Stomach (tissue), 9 donors: ENCODE data around the gene TPCN1. TPM values are rescaled to one million over a fixed set of nuclear protein-coding genes. Genes with fewer than 3 reads are reported as not detected.

ENCODE experiments used
- DNase-seq, 2 donors: peaks; one replicate each; pipeline versions ENCODE4 v3.0.0 to v3.0.0-alpha.2; 2013 to 2019
- H3K27ac ChIP-seq, 5 donors: fragments of 200-600 bp in 4 of 5; sonication (generic) in 4 of 5; one replicate each; pipeline ENCODE4 v1.5.1; 2013 to 2019; ENCODE audit warnings: mild to moderate bottlenecking in 1 of 5, moderate library complexity in 1 of 5
- H3K27me3 ChIP-seq, 3 donors: fragments of 200-600 bp; sonication (generic); one replicate each; pipeline ENCODE4 v1.5.1; 2017 to 2019; ENCODE audit warnings: mixed run types in 1 of 3
- H3K36me3 ChIP-seq, 4 donors: fragments of 200-600 bp; sonication (generic); 1 replicate in 3 of 4; 2 replicates in 1 of 4; pipeline ENCODE4 v1.5.1; 2016 to 2019
- H3K4me1 ChIP-seq, 4 donors: fragments of 200-600 bp; sonication (generic); one replicate each; pipeline ENCODE4 v1.5.1; 2016 to 2019
- H3K4me3 ChIP-seq, 4 donors: fragments of 200-600 bp; sonication (generic) in 3 of 4; one replicate each; pipeline ENCODE4 v1.5.1; 2016 to 2019; ENCODE audit warnings: mild to moderate bottlenecking in 1 of 4
- H3K9me3 ChIP-seq, 4 donors: fragments of 200-600 bp; sonication (generic); one replicate each; pipeline ENCODE4 v1.5.1; 2016 to 2019
- EP300 ChIP-seq: sonication (generic); formaldehyde crosslinking; IDR thresholded peaks from one replicate; pipeline ENCODE4 v1.6.1; 2017; ENCODE audit warnings: antibody characterized with exemption
- POLR2A ChIP-seq, 4 donors: fragments of 450-650 bp; IDR thresholded peaks; one replicate each; pipeline ENCODE4 v1.6.1; 2016; ENCODE audit warnings: antibody characterized with exemption in 4 of 4, control low read depth in 2 of 4, mild to moderate bottlenecking in 1 of 4, moderate library complexity in 1 of 4
- POLR2AphosphoS5 ChIP-seq, 3 donors: sonication (generic); formaldehyde crosslinking; IDR thresholded peaks; one replicate each; pipeline ENCODE4 v1.6.1; 2016; ENCODE audit warnings: antibody characterized with exemption in 3 of 3
- WGBS, 5 donors: extraction: QIAGEN DNeasy Blood & Tissue Kit in 3 of 5; methylation state at CpG; one replicate each; pipeline versions ENCODE4 v1.1.5 to v1.1.7; 2013 to 2018; 5-methylcytosine and 5-hydroxymethylcytosine counted together
- intact Hi-C: fragments of 100-400 bp; cut with DNase I; formaldehyde crosslinking; loops from one replicate; pipeline ENCODE4 v1.15.1; 2023; ENCODE audit warnings: low total_unique reads
- polyA plus RNA-seq, 3 donors: library from polyadenylated mRNA; stranded (reverse); fragments of 200-250 nt; gene quantifications; one replicate each; pipeline ENCODE4 v1.2.3, GENCODE V29; 2013
- total RNA-seq, 5 donors: library from RNA; depleted of rRNA; stranded (reverse); fragments of >200 nt; gene quantifications; one replicate each; pipeline versions ENCODE4 v1.1.0 to v1.2.3, GENCODE V29; 2014 to 2016
- TF ChIP-seq, protein P1 (sequence below), 7 experiments: fragments of 450-650 bp in 4 of 7; fragments of 200-600 bp in 3 of 7; sonication (generic) in 3 of 7; IDR thresholded peaks; one replicate each; pipeline ENCODE4 v1.5.1; 2016 to 2019; ENCODE audit warnings: antibody characterized with exemption in 7 of 7, control low read depth in 2 of 7, mild to moderate bottlenecking in 1 of 7
- donor health status: healthy with polysubstance abuse.
- donor health status: Bipolar disorder and iron deficiency.
- donor health status: healthy.

Gene TPCN1
- total and polyA plus RNA-seq, 8 donors: 5.8 to 78.2 (median 30.2) TPM

DNA sequence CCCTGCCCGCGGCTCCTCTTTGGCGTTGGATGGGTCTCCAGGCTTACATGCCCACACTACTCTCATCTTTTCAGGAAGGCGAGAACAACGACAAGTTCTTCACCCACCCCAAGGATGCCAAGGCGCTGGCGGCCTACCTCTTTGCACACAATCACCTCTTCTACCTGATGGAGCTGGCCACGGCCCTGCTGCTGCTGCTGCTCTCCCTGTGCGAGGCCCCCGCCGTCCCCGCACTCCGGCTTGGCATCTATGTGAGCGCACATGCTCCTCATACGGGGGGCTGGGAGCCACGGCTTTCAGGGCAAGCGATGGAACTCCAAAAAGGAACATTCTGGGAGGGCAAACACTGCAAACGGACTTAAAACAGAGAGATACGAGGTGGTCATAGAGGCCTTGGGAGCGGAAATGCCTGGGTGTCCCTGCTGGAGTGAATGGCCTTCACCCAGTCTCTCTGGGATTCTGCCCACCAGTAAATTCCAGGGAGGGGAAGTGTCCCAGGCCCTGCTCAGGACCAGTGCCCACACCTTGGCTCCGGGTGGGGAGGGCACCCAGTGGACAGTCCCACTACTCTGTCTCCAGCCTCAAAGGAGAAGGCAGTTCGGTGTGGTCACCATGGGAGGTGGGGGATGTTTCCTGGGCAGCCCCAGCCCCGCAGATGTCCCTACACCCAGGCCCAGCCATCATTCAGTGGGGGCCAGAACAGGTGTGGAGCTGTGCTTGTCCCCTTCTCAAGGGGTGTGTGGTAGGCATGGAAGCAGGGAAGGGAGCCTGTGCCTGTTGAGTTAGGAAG, 45.0 kb downstream of the TPCN1 start:
- 90 to 96% (median 96%) methylated on average over 20 to 23 of the region's 23 CpGs for WGBS, 5 donors
- Histone ChIP-seq H3K4me1 (peaks cover 0 to 18% (median 15%) of the 10 kb centered on the region in 4 donors), H3K9me3 (no peaks in the 10 kb centered on the region), H3K27ac (no peak overlapping the region), H3K36me3 (peaks cover 36 to 87% (median 80%) of the 10 kb centered on the region in 4 donors), H3K27me3 (no peaks in the 10 kb centered on the region), H3K4me3 (no peak overlapping the region)
- TF ChIP-seq, protein P1, sequence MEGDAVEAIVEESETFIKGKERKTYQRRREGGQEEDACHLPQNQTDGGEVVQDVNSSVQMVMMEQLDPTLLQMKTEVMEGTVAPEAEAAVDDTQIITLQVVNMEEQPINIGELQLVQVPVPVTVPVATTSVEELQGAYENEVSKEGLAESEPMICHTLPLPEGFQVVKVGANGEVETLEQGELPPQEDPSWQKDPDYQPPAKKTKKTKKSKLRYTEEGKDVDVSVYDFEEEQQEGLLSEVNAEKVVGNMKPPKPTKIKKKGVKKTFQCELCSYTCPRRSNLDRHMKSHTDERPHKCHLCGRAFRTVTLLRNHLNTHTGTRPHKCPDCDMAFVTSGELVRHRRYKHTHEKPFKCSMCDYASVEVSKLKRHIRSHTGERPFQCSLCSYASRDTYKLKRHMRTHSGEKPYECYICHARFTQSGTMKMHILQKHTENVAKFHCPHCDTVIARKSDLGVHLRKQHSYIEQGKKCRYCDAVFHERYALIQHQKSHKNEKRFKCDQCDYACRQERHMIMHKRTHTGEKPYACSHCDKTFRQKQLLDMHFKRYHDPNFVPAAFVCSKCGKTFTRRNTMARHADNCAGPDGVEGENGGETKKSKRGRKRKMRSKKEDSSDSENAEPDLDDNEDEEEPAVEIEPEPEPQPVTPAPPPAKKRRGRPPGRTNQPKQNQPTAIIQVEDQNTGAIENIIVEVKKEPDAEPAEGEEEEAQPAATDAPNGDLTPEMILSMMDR (IDR thresholded peaks at IDR 0.05): no peak
- no peak for TF ChIP-seq POLR2A (IDR thresholded peaks at IDR 0.05)
- no peak for TF ChIP-seq EP300
- no peak for TF ChIP-seq POLR2AphosphoS5 (IDR thresholded peaks at IDR 0.05)
- DNase-seq: no peak
- intact Hi-C loops: no loop called here

DNA sequence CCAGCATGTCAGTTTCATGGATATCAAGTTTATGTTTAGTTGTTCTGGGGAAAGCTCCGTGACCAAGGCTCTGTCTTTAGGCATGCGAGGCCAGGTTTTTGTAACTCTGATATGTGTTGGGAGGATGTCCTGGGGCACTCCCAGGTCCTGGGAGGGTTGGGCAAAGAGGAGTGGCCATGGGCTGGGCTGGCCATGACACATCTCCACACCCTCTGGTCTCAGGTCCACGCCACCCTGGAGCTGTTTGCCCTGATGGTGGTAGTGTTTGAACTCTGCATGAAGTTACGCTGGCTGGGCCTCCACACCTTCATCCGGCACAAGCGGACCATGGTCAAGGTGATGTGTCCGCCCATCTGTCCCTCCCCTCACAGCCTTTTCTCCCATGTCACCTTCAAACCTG, 46.4 kb downstream of the TPCN1 start:
- Histone ChIP-seq H3K27ac (no peak overlapping the region), H3K36me3 (peaks cover 36 to 88% (median 86%) of the 10 kb centered on the region in 4 donors), H3K27me3 (no peaks in the 10 kb centered on the region), H3K4me3 (no peak overlapping the region), H3K4me1 (peaks cover 2 to 19% (median 14%) of the 10 kb centered on the region in 4 donors), H3K9me3 (no peaks in the 10 kb centered on the region)
- no peak for DNase-seq
- TF ChIP-seq, protein P1 (IDR thresholded peaks at IDR 0.05): no peak
- no peak for TF ChIP-seq POLR2A (IDR thresholded peaks at IDR 0.05)
- TF ChIP-seq POLR2AphosphoS5 (IDR thresholded peaks at IDR 0.05): no peak
- no peak for TF ChIP-seq EP300
- WGBS, 5 donors: 92 to 97% (median 93%) methylated on average over 6 to 7 of the region's 7 CpGs
- intact Hi-C loops: no loop called here

DNA sequence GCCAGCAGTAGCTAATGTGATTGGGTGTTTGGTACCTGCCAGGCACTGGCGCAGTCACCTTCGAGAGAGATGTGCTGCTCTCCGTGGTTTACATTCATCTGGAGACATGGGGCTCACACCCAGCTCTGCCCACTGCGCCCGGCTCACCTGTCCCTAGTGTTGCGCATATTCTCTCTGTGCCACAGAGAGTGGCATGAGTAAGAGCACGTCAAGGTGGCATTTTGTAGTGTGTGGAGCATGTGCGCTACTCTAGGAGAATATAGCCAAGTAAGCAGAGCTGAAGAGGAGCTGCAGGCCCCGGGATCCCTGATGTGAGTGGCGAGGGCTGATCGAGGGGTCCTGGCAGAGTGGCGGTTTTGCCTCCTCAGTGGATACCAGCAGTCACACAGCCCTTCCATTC, 46.9 kb downstream of the TPCN1 start:
- H3K36me3 ChIP-seq: peaks cover 37 to 90% (median 89%) of the 10 kb centered on the region in 4 donors
- intact Hi-C loops: no loop called here
- WGBS, 5 donors: 96 to 98% (median 97%) methylated on average over 12 of the region's 12 CpGs

DNA sequence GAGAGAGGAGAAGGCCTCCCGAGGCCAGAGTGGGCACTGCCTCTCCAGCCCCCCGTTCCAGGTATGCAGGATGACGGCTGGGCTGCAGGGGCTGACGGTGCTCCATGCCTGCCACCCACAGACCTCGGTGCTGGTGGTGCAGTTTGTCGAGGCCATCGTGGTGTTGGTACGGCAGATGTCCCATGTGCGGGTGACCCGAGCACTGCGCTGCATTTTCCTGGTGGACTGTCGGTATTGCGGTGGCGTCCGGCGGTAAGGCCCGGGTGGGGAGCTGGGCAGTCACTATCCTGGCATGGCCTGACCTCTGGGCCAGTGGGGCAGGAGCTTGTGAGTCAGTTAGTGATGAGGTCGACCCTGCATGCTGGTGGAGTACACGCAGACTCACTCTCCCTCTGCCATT, 47.4 kb downstream of the TPCN1 start:
- Histone ChIP-seq H3K27ac (no peak overlapping the region), H3K36me3 (peaks cover 38 to 90% (median 89%) of the 10 kb centered on the region in 4 donors), H3K4me1 (peaks cover 6 to 28% (median 15%) of the 10 kb centered on the region in 4 donors), H3K9me3 (no peaks in the 10 kb centered on the region), H3K4me3 (no peak overlapping the region), H3K27me3 (no peaks in the 10 kb centered on the region)
- intact Hi-C loops: no loop called here
- TF ChIP-seq POLR2A (IDR thresholded peaks at IDR 0.05) (no peak), EP300 (no peak), POLR2AphosphoS5 (IDR thresholded peaks at IDR 0.05) (no peak)
- TF ChIP-seq, protein P1 (IDR thresholded peaks at IDR 0.05): no peak
- peak in 1 of 2 donors; percentile 1 for DNase-seq
- 91 to 96% (median 95%) methylated on average over 12 to 19 of the region's 19 CpGs for WGBS, 5 donors

More for the DNA sequence above, 46.9 kb downstream of the TPCN1 start:
- Histone ChIP-seq H3K4me3 (no peak overlapping the region), H3K9me3 (no peaks in the 10 kb centered on the region), H3K27ac (no peak overlapping the region), H3K27me3 (no peaks in the 10 kb centered on the region), H3K4me1 (peaks cover 6 to 23% (median 16%) of the 10 kb centered on the region in 4 donors)
- DNase-seq: no peak
- TF ChIP-seq POLR2A (IDR thresholded peaks at IDR 0.05) (no peak), EP300 (no peak), POLR2AphosphoS5 (IDR thresholded peaks at IDR 0.05) (no peak)
- TF ChIP-seq, protein P1 (IDR thresholded peaks at IDR 0.05): no peak
